ENCODE data around the gene BOLA3. TPM values are rescaled to one million over a fixed set of nuclear protein-coding genes. Genes with fewer than 3 reads are reported as not detected.

Gene BOLA3
- polyA plus RNA-seq, 2 donors: 40.3 to 49.3 TPM

GRCh38 chr2:74099271-74099670, 48.4 kb downstream of the BOLA3 start:
- Histone ChIP-seq H3K27ac (ENCODE audit: low read depth in 2 of 2, low read length in 1 of 2) (no peak overlapping the region), H3K36me3 (ENCODE audit: control insufficient read depth in 2 of 2, insufficient read depth in 2 of 2, low read length in 1 of 2) (peaks cover 0 to 46% of the 10 kb centered on the region in 2 donors)

GRCh38 chr2:74097574-74097973, 50.1 kb downstream of the BOLA3 start:
- H3K4me1 ChIP-seq (ENCODE audit: control insufficient read depth in 2 of 2, insufficient read depth in 2 of 2, low read length in 1 of 2): no peaks in the 10 kb centered on the region
- H3K27me3 ChIP-seq (ENCODE audit: control insufficient read depth in 1 of 2, insufficient read depth in 2 of 2, low read length in 2 of 2): no peaks in the 10 kb centered on the region
- H3K36me3 ChIP-seq (ENCODE audit: control insufficient read depth in 2 of 2, insufficient read depth in 2 of 2, low read length in 1 of 2): peaks cover 11 to 59% of the 10 kb centered on the region in 2 donors
- no peak overlapping the region for H3K27ac ChIP-seq (ENCODE audit: low read depth in 2 of 2, low read length in 1 of 2)
- no peak overlapping the region for H3K4me3 ChIP-seq (ENCODE audit: low read depth in 1 of 2, low read length in 2 of 2)
- 93 to 95% methylated on average over 6 of the region's 6 CpGs for WGBS, 2 donors
- H3K9me3 ChIP-seq (ENCODE audit: control insufficient read depth in 2 of 2, insufficient read depth in 1 of 2, low read depth in 1 of 2, low read length in 1 of 2): no peaks in the 10 kb centered on the region

More at GRCh38 chr2:74099271-74099670, 48.4 kb downstream of the BOLA3 start:
- Histone ChIP-seq H3K9me3 (ENCODE audit: control insufficient read depth in 2 of 2, insufficient read depth in 1 of 2, low read depth in 1 of 2, low read length in 1 of 2) (no peaks in the 10 kb centered on the region), H3K4me3 (ENCODE audit: low read depth in 1 of 2, low read length in 2 of 2) (no peak overlapping the region), H3K4me1 (ENCODE audit: control insufficient read depth in 2 of 2, insufficient read depth in 2 of 2, low read length in 1 of 2) (no peaks in the 10 kb centered on the region), H3K27me3 (ENCODE audit: control insufficient read depth in 1 of 2, insufficient read depth in 2 of 2, low read length in 2 of 2) (no peaks in the 10 kb centered on the region)
- 85 to 86% methylated on average over 20 of the region's 20 CpGs for WGBS, 2 donors

- H3K27ac ChIP-seq (ENCODE audit: low read depth in 2 of 2, low read length in 1 of 2): no peak overlapping the region
- H3K27me3 ChIP-seq (ENCODE audit: control insufficient read depth in 1 of 2, insufficient read depth in 2 of 2, low read length in 2 of 2): no peaks in the 10 kb centered on the region
- WGBS, 2 donors: 96% methylated on average over 2 of the region's 2 CpGs
- H3K4me1 ChIP-seq (ENCODE audit: control insufficient read depth in 2 of 2, insufficient read depth in 2 of 2, low read length in 1 of 2): no peaks in the 10 kb centered on the region
- peaks cover 11 to 58% of the 10 kb centered on the region in 2 donors for H3K36me3 ChIP-seq (ENCODE audit: control insufficient read depth in 2 of 2, insufficient read depth in 2 of 2, low read length in 1 of 2)
- no peaks in the 10 kb centered on the region for H3K9me3 ChIP-seq (ENCODE audit: control insufficient read depth in 2 of 2, insufficient read depth in 1 of 2, low read depth in 1 of 2, low read length in 1 of 2)
- no peak overlapping the region for H3K4me3 ChIP-seq (ENCODE audit: low read depth in 1 of 2, low read length in 2 of 2)
Observed at GRCh38 chr2:74096052-74096451, 51.7 kb downstream of the BOLA3 start.

GRCh38 chr2:74095632-74096031, 52.1 kb downstream of the BOLA3 start:
- 71 to 80% methylated on average over 3 of the region's 3 CpGs for WGBS, 2 donors
- no peaks in the 10 kb centered on the region for H3K9me3 ChIP-seq (ENCODE audit: control insufficient read depth in 2 of 2, insufficient read depth in 1 of 2, low read depth in 1 of 2, low read length in 1 of 2)
- no peak overlapping the region for H3K4me3 ChIP-seq (ENCODE audit: low read depth in 1 of 2, low read length in 2 of 2)
- H3K27me3 ChIP-seq (ENCODE audit: control insufficient read depth in 1 of 2, insufficient read depth in 2 of 2, low read length in 2 of 2): no peaks in the 10 kb centered on the region
- no peak overlapping the region for H3K27ac ChIP-seq (ENCODE audit: low read depth in 2 of 2, low read length in 1 of 2)
- peaks cover 15 to 56% of the 10 kb centered on the region in 2 donors for H3K36me3 ChIP-seq (ENCODE audit: control insufficient read depth in 2 of 2, insufficient read depth in 2 of 2, low read length in 1 of 2)
- H3K4me1 ChIP-seq (ENCODE audit: control insufficient read depth in 2 of 2, insufficient read depth in 2 of 2, low read length in 1 of 2): no peaks in the 10 kb centered on the region

DNA sequence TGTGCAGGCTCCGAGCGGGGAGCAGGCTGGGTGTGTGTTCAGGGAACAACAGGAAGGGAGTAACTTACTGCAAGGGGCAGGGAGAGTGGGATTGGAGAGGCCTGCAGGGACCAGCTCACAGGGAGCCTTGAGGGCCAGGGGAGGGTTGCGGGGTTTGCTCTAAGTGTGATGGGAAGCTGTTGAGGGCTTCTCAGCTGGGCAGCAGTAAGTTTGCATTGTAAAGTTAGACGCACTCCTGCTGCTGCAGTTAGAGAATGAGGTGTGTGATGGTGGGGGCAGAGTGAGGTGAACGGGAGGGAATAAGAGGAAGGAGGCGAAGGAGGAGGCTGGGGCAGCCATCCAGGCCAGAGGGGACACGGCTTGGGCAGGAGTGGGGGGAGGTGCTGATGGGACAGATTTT, 53.4 kb downstream of the BOLA3 start:
- Histone ChIP-seq H3K4me3 (ENCODE audit: low read depth in 1 of 2, low read length in 2 of 2) (no peak overlapping the region), H3K27me3 (ENCODE audit: control insufficient read depth in 1 of 2, insufficient read depth in 2 of 2, low read length in 2 of 2) (no peaks in the 10 kb centered on the region), H3K27ac (ENCODE audit: low read depth in 2 of 2, low read length in 1 of 2) (no peak overlapping the region), H3K4me1 (ENCODE audit: control insufficient read depth in 2 of 2, insufficient read depth in 2 of 2, low read length in 1 of 2) (no peaks in the 10 kb centered on the region), H3K36me3 (ENCODE audit: control insufficient read depth in 2 of 2, insufficient read depth in 2 of 2, low read length in 1 of 2) (peaks cover 25 to 56% of the 10 kb centered on the region in 2 donors), H3K9me3 (ENCODE audit: control insufficient read depth in 2 of 2, insufficient read depth in 1 of 2, low read depth in 1 of 2, low read length in 1 of 2) (no peaks in the 10 kb centered on the region)
- 89 to 91% methylated on average over 7 of the region's 7 CpGs for WGBS, 2 donors

- WGBS, 2 donors: 80 to 90% methylated on average over 6 of the region's 6 CpGs
- H3K9me3 ChIP-seq (ENCODE audit: control insufficient read depth in 2 of 2, insufficient read depth in 1 of 2, low read depth in 1 of 2, low read length in 1 of 2): no peaks in the 10 kb centered on the region
- H3K36me3 ChIP-seq (ENCODE audit: control insufficient read depth in 2 of 2, insufficient read depth in 2 of 2, low read length in 1 of 2): peaks cover 25 to 51% of the 10 kb centered on the region in 2 donors
- no peak overlapping the region for H3K27ac ChIP-seq (ENCODE audit: low read depth in 2 of 2, low read length in 1 of 2)
- H3K27me3 ChIP-seq (ENCODE audit: control insufficient read depth in 1 of 2, insufficient read depth in 2 of 2, low read length in 2 of 2): no peaks in the 10 kb centered on the region
- H3K4me3 ChIP-seq (ENCODE audit: low read depth in 1 of 2, low read length in 2 of 2): no peak overlapping the region
- H3K4me1 ChIP-seq (ENCODE audit: control insufficient read depth in 2 of 2, insufficient read depth in 2 of 2, low read length in 1 of 2): no peaks in the 10 kb centered on the region
Observed at GRCh38 chr2:74093840-74094239, 53.9 kb downstream of the BOLA3 start.

- H3K36me3 ChIP-seq (ENCODE audit: control insufficient read depth in 2 of 2, insufficient read depth in 2 of 2, low read length in 1 of 2): peaks cover 25 to 49% of the 10 kb centered on the region in 2 donors
- no peaks in the 10 kb centered on the region for H3K9me3 ChIP-seq (ENCODE audit: control insufficient read depth in 2 of 2, insufficient read depth in 1 of 2, low read depth in 1 of 2, low read length in 1 of 2)
- no peak overlapping the region for H3K4me3 ChIP-seq (ENCODE audit: low read depth in 1 of 2, low read length in 2 of 2)
- 89 to 94% methylated on average over 13 of the region's 13 CpGs for WGBS, 2 donors
- H3K4me1 ChIP-seq (ENCODE audit: control insufficient read depth in 2 of 2, insufficient read depth in 2 of 2, low read length in 1 of 2): no peaks in the 10 kb centered on the region
- no peak overlapping the region for H3K27ac ChIP-seq (ENCODE audit: low read depth in 2 of 2, low read length in 1 of 2)
- H3K27me3 ChIP-seq (ENCODE audit: control insufficient read depth in 1 of 2, insufficient read depth in 2 of 2, low read length in 2 of 2): no peaks in the 10 kb centered on the region
Observed at GRCh38 chr2:74093426-74093825, 54.3 kb downstream of the BOLA3 start.

DNA sequence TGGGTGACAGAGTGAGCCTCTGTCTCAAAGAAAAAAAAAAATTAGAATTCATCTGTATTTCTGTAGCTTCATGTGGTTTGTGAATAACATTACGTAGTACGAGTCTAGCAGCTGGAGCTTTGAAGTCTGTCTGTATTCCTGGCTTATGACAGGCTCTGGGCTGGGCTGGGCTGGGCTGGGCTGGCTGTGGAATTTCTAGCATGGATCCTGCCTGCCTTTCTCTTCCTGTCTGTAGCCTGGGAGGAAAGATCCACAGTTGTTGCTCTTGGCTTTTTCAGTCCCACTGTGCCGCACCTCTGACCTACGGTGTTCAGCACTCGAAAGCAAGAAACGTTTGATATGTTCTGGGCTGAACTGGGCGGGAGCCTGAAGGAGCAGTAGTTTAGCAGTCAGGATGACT, 55.4 kb downstream of the BOLA3 start:
- Histone ChIP-seq H3K4me1 (ENCODE audit: control insufficient read depth in 2 of 2, insufficient read depth in 2 of 2, low read length in 1 of 2) (no peaks in the 10 kb centered on the region), H3K27me3 (ENCODE audit: control insufficient read depth in 1 of 2, insufficient read depth in 2 of 2, low read length in 2 of 2) (no peaks in the 10 kb centered on the region), H3K36me3 (ENCODE audit: control insufficient read depth in 2 of 2, insufficient read depth in 2 of 2, low read length in 1 of 2) (peaks cover 25 to 56% of the 10 kb centered on the region in 2 donors), H3K27ac (ENCODE audit: low read depth in 2 of 2, low read length in 1 of 2) (no peak overlapping the region), H3K9me3 (ENCODE audit: control insufficient read depth in 2 of 2, insufficient read depth in 1 of 2, low read depth in 1 of 2, low read length in 1 of 2) (no peaks in the 10 kb centered on the region), H3K4me3 (ENCODE audit: low read depth in 1 of 2, low read length in 2 of 2) (no peak overlapping the region)
- 85 to 88% methylated on average over 7 of the region's 7 CpGs for WGBS, 2 donors

DNA sequence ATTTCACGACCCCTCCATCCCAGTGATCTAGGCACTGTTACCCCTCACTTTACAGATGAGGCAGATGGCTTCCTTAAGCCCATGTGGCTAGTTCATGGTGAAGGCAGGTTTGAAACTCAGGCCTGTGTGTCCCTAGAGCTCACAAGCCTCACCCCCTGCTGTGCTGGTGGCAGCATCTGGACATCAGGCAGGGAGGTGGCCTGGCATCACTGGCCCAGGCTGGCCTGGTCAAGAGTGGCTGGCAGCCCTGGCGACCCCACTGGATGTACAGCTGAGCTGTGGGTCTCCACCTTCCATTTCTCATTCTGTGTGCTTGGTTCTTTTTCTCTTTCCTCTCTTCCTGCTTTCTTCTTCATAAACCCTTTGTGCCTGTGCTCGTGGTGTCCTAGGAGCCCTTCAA, 56.3 kb downstream of the BOLA3 start:
- Histone ChIP-seq H3K9me3 (ENCODE audit: control insufficient read depth in 2 of 2, insufficient read depth in 1 of 2, low read depth in 1 of 2, low read length in 1 of 2) (no peaks in the 10 kb centered on the region), H3K4me1 (ENCODE audit: control insufficient read depth in 2 of 2, insufficient read depth in 2 of 2, low read length in 1 of 2) (no peaks in the 10 kb centered on the region), H3K36me3 (ENCODE audit: control insufficient read depth in 2 of 2, insufficient read depth in 2 of 2, low read length in 1 of 2) (peaks cover 25 to 59% of the 10 kb centered on the region in 2 donors), H3K27ac (ENCODE audit: low read depth in 2 of 2, low read length in 1 of 2) (no peak overlapping the region), H3K27me3 (ENCODE audit: control insufficient read depth in 1 of 2, insufficient read depth in 2 of 2, low read length in 2 of 2) (no peaks in the 10 kb centered on the region), H3K4me3 (ENCODE audit: low read depth in 1 of 2, low read length in 2 of 2) (no peak overlapping the region)
- 94 to 97% methylated on average over 3 of the region's 3 CpGs for WGBS, 2 donors

- H3K27me3 ChIP-seq (ENCODE audit: control insufficient read depth in 1 of 2, insufficient read depth in 2 of 2, low read length in 2 of 2): no peaks in the 10 kb centered on the region
- 94% methylated on average over 26 of the region's 26 CpGs for WGBS, 2 donors
- peaks cover 25 to 62% of the 10 kb centered on the region in 2 donors for H3K36me3 ChIP-seq (ENCODE audit: control insufficient read depth in 2 of 2, insufficient read depth in 2 of 2, low read length in 1 of 2)
- no peaks in the 10 kb centered on the region for H3K9me3 ChIP-seq (ENCODE audit: control insufficient read depth in 2 of 2, insufficient read depth in 1 of 2, low read depth in 1 of 2, low read length in 1 of 2)
- no peak overlapping the region for H3K27ac ChIP-seq (ENCODE audit: low read depth in 2 of 2, low read length in 1 of 2)
- H3K4me3 ChIP-seq (ENCODE audit: low read depth in 1 of 2, low read length in 2 of 2): no peak overlapping the region
- H3K4me1 ChIP-seq (ENCODE audit: control insufficient read depth in 2 of 2, insufficient read depth in 2 of 2, low read length in 1 of 2): no peaks in the 10 kb centered on the region
Observed at GRCh38 chr2:74089816-74090745, 57.6 kb downstream of the BOLA3 start.
